Kidney (tissue), 14 donors: ENCODE results near the gene TRIM62. TPM values are rescaled to one million over a fixed set of nuclear protein-coding genes. Genes with fewer than 3 reads are reported as not detected.

Experiments used
- DNase-seq, 5 donors: peaks; one replicate each; pipeline ENCODE4 v3.0.0-alpha.2; 2013 to 2020
- FAIRE-seq: peaks from 2 replicates; lab custom pipeline; 2012; peaks lifted over from hg19 to GRCh38; lab: Jason Lieb, UNC
- H3K27ac ChIP-seq, 2 donors: one replicate each; pipeline ENCODE4 v1.7.0; 2013; ENCODE audit warnings: low read depth in 2 of 2, low read length in 2 of 2, inconsistent platforms in 1 of 2
- H3K27me3 ChIP-seq: one replicate; pipeline ENCODE4 v1.7.1; 2013; ENCODE audit warnings: low read length, inconsistent platforms; ENCODE audit not compliant: control insufficient read depth, insufficient read depth
- H3K36me3 ChIP-seq, 3 donors: one replicate each; pipeline versions ENCODE4 v1.7.0 to v1.7.1; 2013; ENCODE audit warnings: low read length in 3 of 3, control low read depth in 1 of 3, inconsistent platforms in 1 of 3; ENCODE audit not compliant: insufficient read depth in 3 of 3, control insufficient read depth in 2 of 3
- H3K4me1 ChIP-seq, 3 donors: one replicate each; pipeline versions ENCODE4 v1.7.0 to v1.7.1; 2013; ENCODE audit warnings: low read length in 3 of 3, inconsistent platforms in 1 of 3, low read depth in 1 of 3; ENCODE audit not compliant: control insufficient read depth in 2 of 3, insufficient read depth in 2 of 3
- H3K4me3 ChIP-seq, 3 donors: one replicate each; pipeline versions ENCODE4 v1.7.0 to v1.8.1; 2013; ENCODE audit warnings: low read length in 3 of 3, control low read depth in 1 of 3, inconsistent platforms in 1 of 3
- H3K9ac ChIP-seq, 3 donors: one replicate each; pipeline versions ENCODE4 v1.7.0 to v1.7.1; 2013; ENCODE audit warnings: low read length in 3 of 3, control low read depth in 1 of 3, inconsistent platforms in 1 of 3
- H3K9me3 ChIP-seq, 3 donors: one replicate each; pipeline versions ENCODE4 v1.7.0 to v1.7.1; 2013; ENCODE audit warnings: low read length in 3 of 3, control low read depth in 1 of 3, inconsistent platforms in 1 of 3; ENCODE audit not compliant: control insufficient read depth in 2 of 3, insufficient read depth in 1 of 3
- CTCF ChIP-seq: IDR thresholded peaks from 3 replicates; pipeline ENCODE4 v1.5.1; 2012; ENCODE audit warnings: mild to moderate bottlenecking, moderate library complexity, borderline replicate concordance; ENCODE audit not compliant: insufficient read depth; ENCODE audit errors: extremely low read depth
- intact Hi-C: fragments of 100-400 bp; cut with DNase I; formaldehyde crosslinking; loops from one replicate; pipeline ENCODE4 v1.11.1; 2022
- polyA plus RNA-seq: library from polyadenylated mRNA; stranded (reverse); fragments of 350-450 nt; fragmentation: Illumina TruSeq; extraction: RNeasy Lipid Tissue Mini Kit (QIAGEN cat#74804); gene quantifications from one replicate; pipeline ENCODE4 v1.2.3, GENCODE V29; 2014; ENCODE audit warnings: low read depth, low replicate concordance; ENCODE audit not compliant: insufficient read depth
- total RNA-seq: library from RNA; stranded (reverse); fragmentation: NEBNext Ultra II Directional; extraction: Animal tissue kit (Norgen Biotek cat#: 25700); gene quantifications from one replicate; pipeline ENCODE4 v1.2.1, GENCODE V29; 2021
- donor health status: control.
- donor health status: control.
- donor health status: control.
- donor health status: control.
- donor health status: control.
- donor health status: DM: yes; HTN: yes; CAD: no.
- donor health status: Normal renal cell carcinoma (clear cell type).

The TRIM62 gene
- total and polyA plus RNA-seq, 2 donors from 2014 or later = 3.2 to 6.2 TPM

GRCh38 chr1:33099290-33100118, 82.3 kb downstream of the TRIM62 start:
- no peak overlapping the region for H3K9ac ChIP-seq
- intact Hi-C loops = no loop called here
- no peak overlapping the region for H3K27ac ChIP-seq
- H3K4me3 ChIP-seq = no peak overlapping the region
- TF ChIP-seq CTCF = no peak
- H3K27me3 ChIP-seq = no peaks in the 10 kb centered on the region
- peaks cover 0 to 16% (median 0%) of the 10 kb centered on the region in 3 donors for H3K36me3 ChIP-seq
- DNase-seq (peak in 1 of 5 donors; percentile 69), FAIRE-seq (no peak)
- peaks cover 0 to 2% (median 0%) of the 10 kb centered on the region in 3 donors for H3K4me1 ChIP-seq
- no peaks in the 10 kb centered on the region for H3K9me3 ChIP-seq

GRCh38 chr1:33098371-33098770, 83.5 kb downstream of the TRIM62 start:
- FAIRE-seq (no peak), DNase-seq (no peak)
- Histone ChIP-seq H3K9me3 (no peaks in the 10 kb centered on the region), H3K4me1 (peaks cover 0 to 2% (median 0%) of the 10 kb centered on the region in 3 donors), H3K9ac (no peak overlapping the region), H3K4me3 (no peak overlapping the region), H3K36me3 (peaks cover 0 to 13% (median 0%) of the 10 kb centered on the region in 3 donors), H3K27me3 (no peaks in the 10 kb centered on the region), H3K27ac (no peak overlapping the region)
- intact Hi-C loops = no loop called here
- TF ChIP-seq CTCF = no peak

DNA sequence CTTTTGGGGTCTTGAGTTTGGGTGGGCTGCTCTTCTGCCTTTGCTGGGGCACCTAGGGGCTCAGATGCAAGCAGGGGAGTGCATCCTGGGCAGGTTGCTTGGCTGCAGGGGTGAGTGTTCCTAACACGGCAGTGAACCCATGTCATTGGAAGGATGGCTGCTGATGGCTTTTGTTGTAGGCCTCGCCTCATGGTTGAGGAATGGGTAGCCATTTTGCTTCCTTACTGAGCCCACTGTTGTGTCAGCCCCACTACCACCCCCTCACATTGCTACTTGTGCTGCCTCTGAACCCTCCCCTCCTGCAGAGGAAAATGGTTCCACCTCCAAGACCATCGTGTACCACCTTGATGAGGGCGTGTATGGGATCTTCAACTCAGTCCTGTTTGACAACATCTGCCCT, 84.1 kb downstream of the TRIM62 start:
- DNase-seq (no peak), FAIRE-seq (no peak)
- no peaks in the 10 kb centered on the region for H3K9me3 ChIP-seq
- no peak overlapping the region for H3K27ac ChIP-seq
- intact Hi-C loops = no loop called here
- no peak for TF ChIP-seq CTCF
- no peak overlapping the region for H3K9ac ChIP-seq
- peaks cover 0 to 2% (median 0%) of the 10 kb centered on the region in 3 donors for H3K4me1 ChIP-seq
- H3K27me3 ChIP-seq = no peaks in the 10 kb centered on the region
- no peak overlapping the region for H3K4me3 ChIP-seq
- H3K36me3 ChIP-seq = peaks cover 0 to 7% (median 0%) of the 10 kb centered on the region in 3 donors
